ENCODE data around the gene AFMID. TPM values are rescaled to one million over a fixed set of nuclear protein-coding genes. Genes with fewer than 3 reads are reported as not detected.
A peak's percentile ranks its signal among the peaks of the same experiment; 100 is the strongest.
"Not testable (repeated sequence)": the region's sequence is repeated elsewhere in the genome, so short reads cannot be mapped to it uniquely, and the experiment has no call there.

AFMID gene
- total RNA-seq, 1 donor from 2014 or later = 49.5 TPM

GRCh38 chr17:78252701-78253635, 65.8 kb downstream of the AFMID start:
- DNase-seq (ENCODE audit: low read depth, low spot score) = no peak

GRCh38 chr17:78253636-78253945, 66.4 kb downstream of the AFMID start:
- DNase-seq (ENCODE audit: low read depth, low spot score) = not testable (repeated sequence)

- DNase-seq (ENCODE audit: low read depth, low spot score) = peak; percentile 47
Observed at GRCh38 chr17:78253946-78254672, 66.9 kb downstream of the AFMID start.

DNA sequence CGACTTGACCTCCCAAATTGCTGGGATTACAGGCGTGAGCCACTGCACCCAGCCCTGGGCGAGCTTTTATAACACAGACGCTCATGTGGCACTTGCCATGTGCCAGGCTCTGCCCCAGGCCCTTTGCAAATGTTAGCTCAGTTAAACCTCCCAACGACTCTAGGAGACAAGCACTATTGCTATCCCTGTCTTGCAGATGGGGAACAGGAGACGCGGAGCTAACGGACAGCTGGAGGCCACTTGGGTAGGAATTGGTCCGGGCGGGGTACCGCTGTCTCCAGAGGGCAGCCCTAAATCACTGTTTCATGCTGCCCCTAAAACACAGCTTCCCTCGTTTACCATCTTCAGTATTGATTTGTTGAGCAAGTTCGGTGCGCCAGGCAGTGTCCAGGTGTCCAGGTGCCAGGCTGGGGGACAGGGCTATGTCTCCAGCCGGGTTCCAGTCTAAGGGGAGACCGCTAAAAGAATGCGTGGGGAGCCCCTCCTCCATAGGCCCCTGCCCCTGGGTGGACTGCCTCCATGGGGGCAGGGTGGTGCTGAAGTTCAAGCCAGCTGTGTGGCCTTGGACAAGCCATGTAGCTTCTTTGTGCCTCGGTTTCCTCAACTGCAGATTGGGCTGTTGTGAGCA, 68.0 kb downstream of the AFMID start:
- no peak for DNase-seq (ENCODE audit: low read depth, low spot score)

DNA sequence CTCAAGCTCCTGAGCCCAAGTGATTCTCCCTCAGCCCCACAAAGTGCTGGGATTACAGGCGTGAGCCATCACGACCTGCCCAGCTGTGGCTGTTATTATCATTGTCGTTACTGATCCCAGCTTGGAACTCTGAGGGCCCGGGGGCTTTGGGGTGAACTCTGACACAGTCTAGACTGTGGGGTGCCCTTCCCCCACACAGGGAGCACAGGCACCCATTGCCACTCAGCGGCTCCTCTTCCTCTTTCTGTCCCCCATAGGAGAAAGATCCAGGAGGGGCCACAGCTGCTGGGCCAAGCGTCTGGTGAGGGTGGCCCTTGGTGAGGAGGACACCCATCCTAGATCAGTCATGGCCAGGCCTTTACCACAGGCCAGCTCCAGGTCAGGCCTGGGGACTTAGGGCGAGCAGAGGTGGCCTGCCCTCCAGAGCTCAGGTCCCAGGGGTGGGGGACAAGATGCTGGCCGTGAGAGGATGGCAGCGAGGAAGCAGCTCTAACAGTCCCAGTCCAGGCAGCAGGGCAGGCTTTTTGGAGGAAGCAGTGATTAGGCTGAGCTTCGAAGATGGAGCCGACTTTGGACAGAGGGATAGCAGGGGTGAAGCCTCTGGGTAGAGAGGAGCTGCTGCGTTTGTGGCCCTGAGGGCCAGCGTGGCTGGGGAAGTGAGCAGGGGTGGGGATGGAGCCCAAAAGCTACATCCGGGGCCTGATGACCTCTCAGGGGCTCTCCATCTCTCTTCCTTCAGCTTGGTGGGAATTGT, 69.0 kb downstream of the AFMID start:
- no peak for DNase-seq (ENCODE audit: low read depth, low spot score)

- DNase-seq (ENCODE audit: low read depth, low spot score) = no peak
Observed at GRCh38 chr17:78256707-78257591, 69.8 kb downstream of the AFMID start.

Other genes with a start within 250 kb of the AFMID start
- 6.5 and 9.1 TPM in 2 replicates for gene TNRC6C, start 228.7 kb upstream of the AFMID start, total RNA-seq
- 16.7 and 20.2 TPM in 2 replicates for gene TMC6, start 58.6 kb upstream of the AFMID start, total RNA-seq
- under 0.01 TPM in 1 of 2 replicates, not detected in the other for gene TMC8, start 56.6 kb upstream of the AFMID start, total RNA-seq
- not detected in 2 replicates for gene C17orf99, start 41.0 kb upstream of the AFMID start, total RNA-seq
- gene SYNGR2, start 18.8 kb upstream of the AFMID start, total RNA-seq = 32.9 and 35.8 TPM in 2 replicates
- 108 and 190 TPM in 2 replicates for gene TK1, start 310 bp upstream of the AFMID start, total RNA-seq
- 61.7 and 109 TPM in 2 replicates for gene BIRC5, start 26.9 kb downstream of the AFMID start, total RNA-seq
- 0.21 TPM in 1 of 2 replicates, not detected in the other for gene TMEM235, start 44.3 kb downstream of the AFMID start, total RNA-seq
- 31.5 and 71.3 TPM in 2 replicates for gene SOCS3, start 172.7 kb downstream of the AFMID start, total RNA-seq
- gene PGS1, start 191.3 kb downstream of the AFMID start, total RNA-seq = 32.0 and 40.0 TPM in 2 replicates

Data from pulmonary artery endothelial cell (primary cell).